Measurements from ENCODE around the gene CPA2. TPM values are rescaled to one million over a fixed set of nuclear protein-coding genes. Genes with fewer than 3 reads are reported as not detected.

CPA2 gene
- total RNA-seq, 3 donors from 2014 or later, result 0.22 to 2.6 (median 2.1) TPM

DNA sequence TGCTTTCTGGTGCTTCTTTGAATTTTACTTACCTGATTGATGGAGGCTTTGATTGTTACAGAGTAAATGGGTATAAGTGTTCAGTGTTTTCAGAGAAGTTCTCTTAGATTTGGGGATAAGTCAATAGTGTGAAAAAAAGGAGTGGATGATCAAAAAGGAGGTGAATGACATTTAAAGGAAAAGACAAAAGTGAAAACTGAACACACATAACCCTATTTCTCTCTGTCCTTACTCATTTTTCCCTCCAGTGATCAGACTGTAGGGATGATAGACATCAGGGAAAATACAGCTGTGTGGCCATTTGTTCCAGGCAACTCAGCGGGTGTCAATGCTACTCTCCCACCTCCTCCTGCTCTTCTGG lies 278 bp downstream of the CPA2 start:
- intact Hi-C loops (cut with DNase I, micrococcal nuclease), result no loop called here
- no peaks in the 10 kb centered on the region for H3K9me3 ChIP-seq
- ATAC-seq, result no peak
- no peaks in the 10 kb centered on the region for H3K36me3 ChIP-seq (ENCODE audit: low read depth)
- H3K4me3 ChIP-seq, result no peak overlapping the region
- H3K4me1 ChIP-seq (ENCODE audit: low read depth), result no peaks in the 10 kb centered on the region
- TF ChIP-seq, protein P1, sequence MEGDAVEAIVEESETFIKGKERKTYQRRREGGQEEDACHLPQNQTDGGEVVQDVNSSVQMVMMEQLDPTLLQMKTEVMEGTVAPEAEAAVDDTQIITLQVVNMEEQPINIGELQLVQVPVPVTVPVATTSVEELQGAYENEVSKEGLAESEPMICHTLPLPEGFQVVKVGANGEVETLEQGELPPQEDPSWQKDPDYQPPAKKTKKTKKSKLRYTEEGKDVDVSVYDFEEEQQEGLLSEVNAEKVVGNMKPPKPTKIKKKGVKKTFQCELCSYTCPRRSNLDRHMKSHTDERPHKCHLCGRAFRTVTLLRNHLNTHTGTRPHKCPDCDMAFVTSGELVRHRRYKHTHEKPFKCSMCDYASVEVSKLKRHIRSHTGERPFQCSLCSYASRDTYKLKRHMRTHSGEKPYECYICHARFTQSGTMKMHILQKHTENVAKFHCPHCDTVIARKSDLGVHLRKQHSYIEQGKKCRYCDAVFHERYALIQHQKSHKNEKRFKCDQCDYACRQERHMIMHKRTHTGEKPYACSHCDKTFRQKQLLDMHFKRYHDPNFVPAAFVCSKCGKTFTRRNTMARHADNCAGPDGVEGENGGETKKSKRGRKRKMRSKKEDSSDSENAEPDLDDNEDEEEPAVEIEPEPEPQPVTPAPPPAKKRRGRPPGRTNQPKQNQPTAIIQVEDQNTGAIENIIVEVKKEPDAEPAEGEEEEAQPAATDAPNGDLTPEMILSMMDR (IDR thresholded peaks at IDR 0.05), result no peak
- no peak for DNase-seq

DNA sequence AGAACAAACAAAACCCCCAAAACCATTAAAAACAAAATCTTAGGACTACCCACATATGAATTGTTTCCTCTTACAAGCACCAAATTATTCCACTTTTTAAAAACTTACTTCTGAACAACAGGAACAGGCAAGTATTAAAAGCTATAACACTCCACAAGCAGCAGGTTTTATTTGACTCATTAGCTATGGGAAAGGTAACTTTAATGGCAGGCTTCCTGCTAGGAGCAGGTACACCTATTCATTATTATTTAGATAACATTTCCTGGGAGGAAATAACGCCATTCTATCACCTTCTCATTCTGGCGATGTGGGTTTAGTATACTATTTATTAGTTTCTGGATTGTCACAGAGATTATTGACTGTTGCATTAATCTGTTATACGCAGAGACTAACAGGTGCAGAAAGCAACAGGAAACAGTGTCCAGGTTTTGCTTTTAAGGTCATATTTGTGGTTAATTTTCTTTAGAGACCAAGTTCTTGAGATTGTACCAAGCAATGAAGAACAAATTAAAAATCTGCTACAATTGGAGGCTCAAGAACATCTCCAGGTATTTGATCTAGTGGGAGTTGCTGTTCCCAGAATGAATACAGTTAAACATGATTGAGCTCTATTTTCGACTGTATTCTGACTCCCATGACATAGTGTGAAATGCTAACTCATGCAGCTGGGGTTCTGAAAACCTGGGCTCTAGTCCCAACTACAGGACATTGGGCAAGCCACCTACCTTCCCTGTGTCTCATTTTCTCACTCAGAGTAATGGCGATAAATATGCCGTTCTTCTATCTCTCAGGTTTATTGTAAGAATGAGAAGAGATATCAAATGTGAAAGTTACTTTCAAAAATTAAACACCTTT lies 2.0 kb downstream of the CPA2 start:
- Histone ChIP-seq H3K9me3 (no peaks in the 10 kb centered on the region), H3K36me3 (ENCODE audit: low read depth) (no peaks in the 10 kb centered on the region), H3K4me3 (no peak overlapping the region), H3K4me1 (ENCODE audit: low read depth) (no peaks in the 10 kb centered on the region)
- DNase-seq (no peak), ATAC-seq (no peak)
- intact Hi-C loops (cut with DNase I, micrococcal nuclease), result no loop called here
- TF ChIP-seq, protein P1 (IDR thresholded peaks at IDR 0.05), result no peak

DNA sequence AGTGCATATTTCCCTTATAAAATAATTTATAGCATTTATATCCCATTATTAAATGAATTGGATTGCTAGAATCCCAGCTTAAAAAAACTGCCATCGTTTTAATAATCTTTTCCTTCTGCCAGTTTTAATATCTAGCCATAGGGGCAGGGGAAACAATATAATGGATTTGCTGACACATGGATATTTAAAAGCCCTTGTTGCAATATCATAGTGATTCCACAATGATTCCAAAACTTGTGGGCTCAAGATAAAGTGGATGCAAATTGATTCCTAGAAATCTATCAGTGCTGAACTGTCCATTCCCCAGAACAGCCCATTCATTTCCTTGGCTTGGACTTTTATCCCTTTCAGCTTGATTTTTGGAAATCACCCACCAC lies 2.6 kb downstream of the CPA2 start:
- TF ChIP-seq, protein P1 (IDR thresholded peaks at IDR 0.05), result no peak
- Histone ChIP-seq H3K9me3 (no peaks in the 10 kb centered on the region), H3K36me3 (ENCODE audit: low read depth) (no peaks in the 10 kb centered on the region), H3K4me3 (no peak overlapping the region), H3K4me1 (ENCODE audit: low read depth) (no peaks in the 10 kb centered on the region)
- intact Hi-C loops (cut with DNase I, micrococcal nuclease), result no loop called here
- DNase-seq, result no peak
- no peak for ATAC-seq

DNA sequence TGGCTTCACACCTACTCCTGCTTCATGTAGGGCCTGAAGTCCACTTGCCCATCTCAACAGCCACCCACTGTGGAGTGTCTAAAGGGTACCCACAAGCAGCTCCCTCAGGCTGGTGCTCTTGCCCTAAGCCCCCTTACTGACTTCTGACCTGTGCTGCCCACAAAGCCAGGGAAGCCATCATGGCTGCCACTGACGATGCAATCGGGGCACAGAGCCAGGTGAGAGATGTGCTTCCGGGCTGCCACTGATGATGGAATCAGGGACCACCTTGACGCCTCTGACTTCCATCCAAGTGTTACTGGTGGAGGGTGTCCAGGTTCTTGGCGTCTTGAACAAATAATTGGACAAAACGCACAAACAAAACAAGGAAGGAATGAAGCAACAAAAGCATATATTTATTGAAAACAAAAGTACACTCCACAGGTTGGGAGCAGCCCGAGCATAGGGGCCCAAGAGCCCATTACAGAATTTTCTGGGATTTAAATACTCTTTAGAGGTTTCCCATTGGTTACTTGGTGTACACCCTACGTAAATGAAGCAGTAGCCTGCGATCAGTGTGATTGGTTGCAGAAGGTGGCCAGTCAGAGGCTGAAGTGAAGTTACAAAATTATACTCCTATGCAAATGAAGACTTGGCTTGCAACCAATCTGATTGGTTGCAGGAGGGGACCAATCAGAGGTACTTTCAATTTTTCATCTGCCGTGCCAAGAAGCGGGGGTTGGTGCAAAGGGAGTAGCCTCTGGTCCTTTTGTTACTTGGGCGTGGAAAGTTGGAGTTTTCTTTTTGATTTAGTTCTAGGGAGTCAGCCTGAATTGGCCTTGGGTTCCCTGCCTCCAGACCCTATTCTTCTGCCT lies 4.5 kb downstream of the CPA2 start:
- intact Hi-C loops (cut with DNase I, micrococcal nuclease), result no loop called here
- no peaks in the 10 kb centered on the region for H3K9me3 ChIP-seq
- no peak overlapping the region for H3K4me3 ChIP-seq
- ATAC-seq, result no peak
- H3K4me1 ChIP-seq (ENCODE audit: low read depth), result no peaks in the 10 kb centered on the region
- no peaks in the 10 kb centered on the region for H3K36me3 ChIP-seq (ENCODE audit: low read depth)
- TF ChIP-seq, protein P1 (IDR thresholded peaks at IDR 0.05), result no peak
- no peak for DNase-seq

DNA sequence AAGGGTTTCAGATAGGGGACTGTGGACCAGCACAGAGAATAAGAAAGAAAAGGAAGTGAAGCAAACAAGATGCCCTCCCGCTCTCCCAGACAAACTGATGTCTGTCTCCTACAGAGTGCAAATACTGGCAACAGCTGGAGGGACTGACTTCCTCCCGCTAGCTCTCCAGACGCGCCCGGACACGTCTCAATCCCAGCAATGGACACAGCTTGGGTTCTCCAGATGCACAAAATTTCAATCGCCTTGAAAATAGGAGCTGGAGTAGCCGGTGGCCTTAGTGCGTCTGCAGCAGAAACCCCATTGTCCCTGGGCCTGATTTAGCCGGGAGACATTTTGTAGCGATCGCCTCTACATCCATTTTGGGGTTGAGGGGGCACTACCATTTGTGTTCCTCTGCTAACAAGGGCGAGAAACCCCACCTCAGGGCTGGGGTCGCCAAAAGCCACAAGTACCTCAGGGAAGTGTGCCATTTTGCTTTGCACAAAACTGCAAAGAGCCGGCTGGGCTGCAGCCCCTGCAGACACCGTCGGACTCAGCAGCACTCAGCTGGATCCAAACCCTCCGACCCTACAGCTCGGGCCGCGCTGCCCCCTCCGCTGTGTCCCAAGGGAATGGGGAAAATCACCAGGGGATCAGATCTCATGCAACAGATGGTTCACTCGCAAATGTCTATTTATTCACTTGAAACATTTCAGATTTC lies 5.9 kb downstream of the CPA2 start:
- intact Hi-C loops (cut with DNase I, micrococcal nuclease), result no loop called here
- no peak overlapping the region for H3K4me3 ChIP-seq
- no peak for DNase-seq

More for the DNA sequence above, 5.9 kb downstream of the CPA2 start:
- Histone ChIP-seq H3K36me3 (ENCODE audit: low read depth) (no peaks in the 10 kb centered on the region), H3K4me1 (ENCODE audit: low read depth) (no peaks in the 10 kb centered on the region), H3K9me3 (no peaks in the 10 kb centered on the region)
- no peak for ATAC-seq
- TF ChIP-seq, protein P1 (IDR thresholded peaks at IDR 0.05), result no peak
